Adrenal gland (tissue), 12 donors: Measurements from ENCODE around the gene MMP20. TPM values are rescaled to one million over a fixed set of nuclear protein-coding genes. Genes with fewer than 3 reads are reported as not detected.

ENCODE experiments used
- DNase-seq, 7 donors: peaks; one replicate each; pipeline ENCODE4 v3.0.0-alpha.2; 2019 to 2020
- H3K27ac ChIP-seq, 5 donors: fragments of 200-600 bp; sonication (generic) in 4 of 5; 1 replicate in 3 of 5; 2 replicates in 2 of 5; pipeline versions ENCODE4 v1.5.1 to v1.8.0; 2016 to 2020; ENCODE audit warnings: mild to moderate bottlenecking in 1 of 5
- H3K27me3 ChIP-seq: fragments of 200-600 bp; 2 replicates; pipeline ENCODE4 v1.8.0; 2021
- H3K36me3 ChIP-seq, 2 donors: fragments of 200-600 bp; replicated peaks in 1 of 2; 1 replicate in 1 of 2; 2 replicates in 1 of 2; pipeline versions ENCODE4 v1.5.1 to v1.8.0; 2018 to 2022
- H3K4me1 ChIP-seq, 2 donors: fragments of 200-600 bp; replicated peaks in 1 of 2; 1 replicate in 1 of 2; 2 replicates in 1 of 2; pipeline versions ENCODE4 v1.5.1 to v1.8.0; 2018 to 2021
- H3K4me3 ChIP-seq, 4 donors: fragments of 200-600 bp; sonication (generic) in 3 of 4; one replicate each; pipeline ENCODE4 v1.5.1; 2016 to 2018
- H3K9me3 ChIP-seq, 3 donors: fragments of 200-600 bp; sonication (generic) in 1 of 3; replicated peaks in 1 of 3; 1 replicate in 2 of 3; 2 replicates in 1 of 3; pipeline versions ENCODE4 v1.5.1 to v1.8.0; 2016 to 2021
- POLR2A ChIP-seq, 2 donors: fragments of 450-650 bp; IDR thresholded peaks; one replicate each; pipeline ENCODE4 v1.6.1; 2017; ENCODE audit warnings: antibody characterized with exemption in 2 of 2, mild to moderate bottlenecking in 2 of 2, moderate library complexity in 1 of 2
- WGBS, 4 donors: extraction: QIAGEN DNeasy Blood & Tissue Kit in 2 of 4; methylation state at CpG; one replicate each; pipeline versions ENCODE4 v1.1.5 to v1.1.7; 2013 to 2017; 5-methylcytosine and 5-hydroxymethylcytosine counted together
- intact Hi-C, 2 donors: fragments of 100-400 bp; cut with DNase I; formaldehyde crosslinking; loops; one replicate each; pipeline versions ENCODE4 v1.14.1 to v1.15.0; 2022 to 2023
- polyA plus RNA-seq, 3 donors: library from polyadenylated mRNA; stranded (reverse); fragments of 200-250 nt in 2 of 3; fragments of 350-450 nt in 1 of 3; fragmentation: Illumina TruSeq in 1 of 3; extraction: RNeasy Lipid Tissue Mini Kit (QIAGEN cat#74804) in 1 of 3; gene quantifications; one replicate each; pipeline ENCODE4 v1.2.3, GENCODE V29; 2013 to 2014
- total RNA-seq, 9 donors: library from RNA; depleted of rRNA in 4 of 9; stranded (reverse); fragments of >200 nt in 4 of 9; fragments of 120-200 nt in 1 of 9; fragmentation: NEBNext Ultra II Directional in 1 of 9; extraction: Animal tissue kit (Norgen Biotek cat#: 25700) in 1 of 9; gene quantifications; one replicate each; pipeline versions ENCODE4 v1.1.0 to v1.2.4, GENCODE V29; 2013 to 2023
- TF ChIP-seq, protein P1 (sequence below), 6 experiments: fragments of 450-650 bp in 4 of 6; fragments of 200-600 bp in 2 of 6; sonication (generic) in 1 of 6; IDR thresholded peaks; 1 replicate in 5 of 6; 2 replicates in 1 of 6; pipeline versions ENCODE4 v1.5.1 to v1.8.0; 2016 to 2021; ENCODE audit warnings: antibody characterized with exemption in 6 of 6, mild to moderate bottlenecking in 2 of 6, moderate library complexity in 1 of 6
- donor health status: healthy with polysubstance abuse.
- donor health status: Bipolar disorder and iron deficiency.
- donor health status: DM: yes; HTN: yes; CAD: no.
- donor health status: DM: no; HTN: no; CAD: no.
- donor health status: DM: no; HTN: no; CAD: no.
- donor health status: DM: yes; HTN: yes; CAD: no.

MMP20 gene
- total and polyA plus RNA-seq, 12 donors: not detected

- DNase-seq: no peak
- Histone ChIP-seq H3K27ac (no peak overlapping the region), H3K27me3 (no peaks in the 10 kb centered on the region), H3K36me3 (no peaks in the 10 kb centered on the region), H3K9me3 (no peaks in the 10 kb centered on the region), H3K4me1 (no peaks in the 10 kb centered on the region), H3K4me3 (no peak overlapping the region)
- whole genome bisulfite sequencing, 4 donors: 73 to 100% (median 75%) methylated on average over 1 of the region's 1 CpG
- intact Hi-C loops: no loop called here
- no peak for TF ChIP-seq POLR2A (IDR thresholded peaks at IDR 0.05)
- TF ChIP-seq, protein P1, sequence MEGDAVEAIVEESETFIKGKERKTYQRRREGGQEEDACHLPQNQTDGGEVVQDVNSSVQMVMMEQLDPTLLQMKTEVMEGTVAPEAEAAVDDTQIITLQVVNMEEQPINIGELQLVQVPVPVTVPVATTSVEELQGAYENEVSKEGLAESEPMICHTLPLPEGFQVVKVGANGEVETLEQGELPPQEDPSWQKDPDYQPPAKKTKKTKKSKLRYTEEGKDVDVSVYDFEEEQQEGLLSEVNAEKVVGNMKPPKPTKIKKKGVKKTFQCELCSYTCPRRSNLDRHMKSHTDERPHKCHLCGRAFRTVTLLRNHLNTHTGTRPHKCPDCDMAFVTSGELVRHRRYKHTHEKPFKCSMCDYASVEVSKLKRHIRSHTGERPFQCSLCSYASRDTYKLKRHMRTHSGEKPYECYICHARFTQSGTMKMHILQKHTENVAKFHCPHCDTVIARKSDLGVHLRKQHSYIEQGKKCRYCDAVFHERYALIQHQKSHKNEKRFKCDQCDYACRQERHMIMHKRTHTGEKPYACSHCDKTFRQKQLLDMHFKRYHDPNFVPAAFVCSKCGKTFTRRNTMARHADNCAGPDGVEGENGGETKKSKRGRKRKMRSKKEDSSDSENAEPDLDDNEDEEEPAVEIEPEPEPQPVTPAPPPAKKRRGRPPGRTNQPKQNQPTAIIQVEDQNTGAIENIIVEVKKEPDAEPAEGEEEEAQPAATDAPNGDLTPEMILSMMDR (IDR thresholded peaks at IDR 0.05): no peak
Observed at GRCh38 chr11:102617466-102618008, 7.6 kb downstream of the MMP20 start.

DNA sequence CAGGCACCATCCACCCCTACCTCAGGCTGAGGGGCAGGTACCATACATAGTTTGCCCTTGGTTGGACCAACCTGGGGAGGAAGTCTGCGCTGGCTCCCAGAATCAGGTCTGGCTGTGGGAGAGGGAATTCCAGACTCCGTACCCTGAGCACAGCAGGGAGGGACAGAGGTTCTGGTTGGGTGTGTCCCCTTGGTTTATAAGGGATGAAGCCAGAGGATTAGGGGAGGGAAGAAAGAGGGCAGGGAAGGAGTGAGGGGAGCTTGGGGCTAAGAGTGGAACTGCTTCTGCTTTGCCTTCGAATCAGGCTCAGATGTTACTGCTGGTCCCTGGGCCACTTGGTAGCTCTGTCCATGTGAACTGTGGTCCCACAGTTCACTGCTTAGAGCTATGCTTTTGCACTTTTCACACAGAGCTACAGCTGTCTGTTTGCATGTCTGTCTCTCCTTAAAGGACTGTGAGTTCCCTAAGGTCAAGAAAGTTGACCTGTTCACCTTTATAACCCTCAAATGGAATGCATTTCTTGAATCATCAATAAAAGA is 9.2 kb downstream of the MMP20 start:
- Histone ChIP-seq H3K4me3 (no peak overlapping the region), H3K9me3 (no peaks in the 10 kb centered on the region), H3K4me1 (no peaks in the 10 kb centered on the region), H3K36me3 (no peaks in the 10 kb centered on the region), H3K27ac (no peak overlapping the region), H3K27me3 (no peaks in the 10 kb centered on the region)
- intact Hi-C loops: no loop called here
- no peak for TF ChIP-seq POLR2A (IDR thresholded peaks at IDR 0.05)
- TF ChIP-seq, protein P1 (IDR thresholded peaks at IDR 0.05): no peak
- 87 to 96% (median 89%) methylated on average over 3 of the region's 3 CpGs for WGBS, 4 donors
- DNase-seq: no peak

DNA sequence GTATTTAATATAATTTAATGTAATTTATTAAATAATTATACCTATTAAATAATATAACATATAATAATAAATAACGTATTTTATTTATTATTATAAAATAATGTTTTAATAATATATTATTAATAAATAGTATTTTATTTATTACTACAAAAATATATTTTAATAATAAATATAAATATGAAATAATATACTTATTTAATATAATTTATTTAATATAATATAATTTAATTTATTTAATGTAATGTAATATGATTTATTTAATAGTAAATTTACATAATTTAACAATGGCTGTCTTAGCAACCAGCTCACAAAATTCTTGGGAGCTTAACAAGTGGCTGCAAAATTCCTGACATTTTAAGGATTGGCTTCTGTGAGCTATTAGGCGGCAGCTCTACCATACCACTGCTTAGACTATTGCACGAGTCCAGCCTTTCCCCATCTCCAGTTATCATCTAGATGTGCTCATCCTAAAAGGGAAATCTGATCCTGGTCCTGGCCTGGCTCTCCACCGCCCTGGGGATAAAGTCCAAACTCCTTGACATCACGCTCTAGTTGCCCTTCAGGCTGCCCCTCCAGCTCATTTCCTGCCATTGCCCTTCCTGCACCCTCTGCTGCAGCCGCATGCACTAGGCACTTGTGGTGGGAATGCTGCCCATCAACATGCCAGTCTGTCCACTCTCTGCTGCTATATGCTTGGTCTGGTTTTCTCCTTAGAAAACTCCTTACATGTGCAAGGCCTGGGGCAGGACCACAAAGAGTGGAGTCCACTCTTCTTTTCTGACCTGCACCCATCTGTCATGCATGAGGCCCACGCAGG is 9.8 kb downstream of the MMP20 start:
- no peaks in the 10 kb centered on the region for H3K36me3 ChIP-seq
- no peak overlapping the region for H3K27ac ChIP-seq
- H3K9me3 ChIP-seq: no peaks in the 10 kb centered on the region
- 75 to 79% (median 78%) methylated on average over 6 to 7 of the region's 7 CpGs for WGBS, 4 donors
- H3K4me3 ChIP-seq: no peak overlapping the region
- intact Hi-C loops: no loop called here
- DNase-seq: no peak
- no peak for TF ChIP-seq POLR2A (IDR thresholded peaks at IDR 0.05)
- TF ChIP-seq, protein P1 (IDR thresholded peaks at IDR 0.05): no peak
- H3K4me1 ChIP-seq: no peaks in the 10 kb centered on the region
- no peaks in the 10 kb centered on the region for H3K27me3 ChIP-seq

DNA sequence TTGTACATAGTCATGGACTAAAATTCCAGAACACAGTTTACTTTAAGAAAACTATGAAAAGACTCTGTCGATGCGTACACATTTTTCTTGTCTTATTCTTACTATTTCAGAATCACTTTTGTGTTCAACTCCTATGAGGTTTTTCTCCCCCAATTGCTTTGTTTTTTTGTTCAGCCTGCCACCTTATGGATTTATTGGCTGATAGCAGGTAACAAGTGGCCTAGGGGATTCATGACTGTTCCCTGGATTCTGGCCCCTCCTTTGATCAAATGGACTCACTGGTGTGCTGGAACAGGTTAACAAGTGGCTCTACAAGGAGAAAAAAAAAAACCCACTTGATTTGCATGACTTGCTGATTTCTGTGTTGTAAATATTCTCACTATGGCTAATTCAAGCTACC is 10.6 kb downstream of the MMP20 start:
- intact Hi-C loops: no loop called here
- Histone ChIP-seq H3K27me3 (no peaks in the 10 kb centered on the region), H3K36me3 (no peaks in the 10 kb centered on the region), H3K4me1 (no peaks in the 10 kb centered on the region), H3K9me3 (no peaks in the 10 kb centered on the region), H3K27ac (no peak overlapping the region), H3K4me3 (no peak overlapping the region)
- TF ChIP-seq, protein P1 (IDR thresholded peaks at IDR 0.05): no peak
- no peak for TF ChIP-seq POLR2A (IDR thresholded peaks at IDR 0.05)
- DNase-seq: no peak
- WGBS, 4 donors: 88 to 95% (median 92%) methylated on average over 2 of the region's 2 CpGs
